Natural killer cell (primary cell): ENCODE results near the gene TMPRSS6. TPM values are rescaled to one million over a fixed set of nuclear protein-coding genes. Genes with fewer than 3 reads are reported as not detected.
A peak's percentile ranks its signal among the peaks of the same experiment; 100 is the strongest.

Source experiments
- ATAC-seq, 3 donors: fragments of 150-1000 bp in 2 of 3; fragments of 200-7000 bp in 1 of 3; cut with Tn5 transposase; 1 replicate in 1 of 3; 2 replicates in 2 of 3; pipeline ENCODE4 v1.10.0; 2021; ENCODE audit warnings: mild to moderate bottlenecking in 2 of 3, moderate library complexity in 2 of 3
- DNase-seq, 2 donors: peaks; one replicate each; pipeline versions ENCODE4 v3.0.0 to v3.0.0-alpha.2; 2013 to 2021; ENCODE audit warnings: mixed read lengths in 1 of 2
- H3K27ac ChIP-seq: one replicate; pipeline ENCODE4 v1.5.1; 2013; ENCODE audit warnings: mild to moderate bottlenecking, low read length
- H3K27me3 ChIP-seq: one replicate; pipeline ENCODE4 v1.6.1; 2013; ENCODE audit warnings: low read length; ENCODE audit not compliant: control insufficient read depth, insufficient read depth
- H3K36me3 ChIP-seq: one replicate; pipeline ENCODE4 v1.6.1; 2013; ENCODE audit warnings: low read length; ENCODE audit not compliant: control insufficient read depth, insufficient read depth
- H3K4me1 ChIP-seq: one replicate; pipeline ENCODE4 v1.6.1; 2013; ENCODE audit warnings: low read length; ENCODE audit not compliant: control insufficient read depth, insufficient read depth
- H3K4me3 ChIP-seq: one replicate; pipeline ENCODE4 v1.5.1; 2013; ENCODE audit warnings: low read length
- H3K9me3 ChIP-seq: one replicate; pipeline ENCODE4 v1.6.1; 2013; ENCODE audit warnings: low read length; ENCODE audit not compliant: control insufficient read depth, insufficient read depth
- H3K27ac Mint-ChIP-seq, 2 donors: one replicate each; pipeline ENCODE4 v1.8.0; 2022; ENCODE audit warnings: mild to moderate bottlenecking in 2 of 2, mixed read lengths in 2 of 2, moderate library complexity in 1 of 2
- H3K27me3 Mint-ChIP-seq, 2 donors: one replicate each; pipeline ENCODE4 v1.8.0; 2022; ENCODE audit warnings: low read depth in 2 of 2, mixed read lengths in 2 of 2
- H3K36me3 Mint-ChIP-seq: one replicate; pipeline ENCODE4 v1.8.0; 2022; ENCODE audit warnings: mixed read lengths
- H3K4me1 Mint-ChIP-seq, 2 donors: one replicate each; pipeline ENCODE4 v1.8.0; 2022; ENCODE audit warnings: mixed read lengths in 2 of 2
- H3K4me3 Mint-ChIP-seq: one replicate; pipeline ENCODE4 v1.8.0; 2022; ENCODE audit warnings: mild to moderate bottlenecking, moderate library complexity, mixed read lengths
- H3K9me3 Mint-ChIP-seq, 2 donors: one replicate each; pipeline ENCODE4 v1.8.0; 2022; ENCODE audit warnings: mixed read lengths in 2 of 2
- WGBS: methylation state at CpG from one replicate; pipeline ENCODE4 v1.1.7; 2013; ENCODE audit warnings: missing lambda C conversion rate; ENCODE audit not compliant: insufficient coverage; 5-methylcytosine and 5-hydroxymethylcytosine counted together
- intact Hi-C: fragments of 100-400 bp; cut with micrococcal nuclease; formaldehyde crosslinking; loops from one replicate; pipeline ENCODE4 v1.14.2; 2022
- total RNA-seq, 4 donors: library from RNA; stranded (reverse); fragments of 120-200 nt in 1 of 4; gene quantifications; one replicate each; pipeline versions ENCODE4 v1.2.3 to v1.2.4, GENCODE V29; 2013 to 2022
- TF ChIP-seq, protein P1 (sequence below): fragments of 200-600 bp; IDR thresholded peaks from one replicate; pipeline ENCODE4 v1.8.0; 2022; ENCODE audit warnings: antibody characterized with exemption

The TMPRSS6 gene
- 1 to 10 TPM; 1.1 to 4.7 (median 3.4) TPM for total RNA-seq
- 0.45 TPM for total RNA-seq (2013)

DNA sequence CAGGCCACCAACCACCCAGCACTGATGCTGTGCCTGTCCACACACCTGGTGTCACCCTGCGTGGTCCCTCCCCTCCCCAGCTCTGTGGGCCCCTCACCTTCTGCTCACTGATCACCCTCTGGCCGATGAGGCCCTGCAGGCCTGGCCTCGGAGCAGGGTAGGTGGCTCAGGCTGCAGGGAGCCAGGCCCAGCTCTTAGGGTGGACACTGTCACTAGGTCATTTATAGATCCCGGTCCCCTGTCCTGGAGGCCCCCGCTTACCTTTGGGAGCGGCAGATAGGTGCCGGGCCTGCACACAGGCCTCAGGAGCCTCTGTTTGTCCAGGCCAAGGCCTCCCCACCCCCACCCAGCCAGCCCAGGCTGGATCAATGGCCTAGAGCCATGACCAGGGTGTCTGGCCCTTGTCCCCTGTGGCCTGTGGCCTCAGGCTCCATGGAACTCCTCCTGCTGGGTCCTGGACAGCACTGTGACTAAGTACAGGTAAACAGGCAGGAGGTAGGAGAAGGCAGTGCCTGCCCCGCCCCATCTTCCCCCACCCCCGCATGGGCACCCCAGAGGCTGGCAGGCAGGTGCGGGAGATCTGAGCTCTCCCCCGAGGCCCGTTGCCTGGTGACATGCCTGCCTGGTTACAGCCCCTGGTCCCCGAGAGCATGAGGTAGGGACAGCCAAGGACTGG is at the start of gene TMPRSS6:
Gene TMPRSS6, minus strand, starts transcription at position 472 of the 676 bp plus-strand sequence. CDS start 6,296 bp downstream, outside the sequence.
- H3K4me3 Mint-ChIP-seq: no peak within 1 kb of the TSS
- intact Hi-C loops: no loop called here
- H3K9me3 ChIP-seq: no peaks in the 10 kb centered on the region
- peaks cover 5% of the 10 kb centered on the region for H3K36me3 ChIP-seq
- no peak within 1 kb of the TSS for H3K27ac ChIP-seq
- peak within 1 kb of the TSS in 1 of 2 donors; percentile 24 for H3K27ac Mint-ChIP-seq
- H3K4me1 Mint-ChIP-seq: peaks cover 0 to 11% of the 10 kb centered on the region in 2 donors
- no peaks in the 10 kb centered on the region for H3K27me3 Mint-ChIP-seq
- no peak within 1 kb of the TSS for H3K4me3 ChIP-seq
- H3K36me3 Mint-ChIP-seq: no peaks in the 10 kb centered on the region
- peaks cover 10% of the 10 kb centered on the region for H3K4me1 ChIP-seq
- DNase-seq (no peak), ATAC-seq (no peak)
- 80% methylated on average over 13 of the region's 13 CpGs for WGBS
- H3K9me3 Mint-ChIP-seq: no peaks in the 10 kb centered on the region
- H3K27me3 ChIP-seq: no peaks in the 10 kb centered on the region
- TF ChIP-seq, protein P1, sequence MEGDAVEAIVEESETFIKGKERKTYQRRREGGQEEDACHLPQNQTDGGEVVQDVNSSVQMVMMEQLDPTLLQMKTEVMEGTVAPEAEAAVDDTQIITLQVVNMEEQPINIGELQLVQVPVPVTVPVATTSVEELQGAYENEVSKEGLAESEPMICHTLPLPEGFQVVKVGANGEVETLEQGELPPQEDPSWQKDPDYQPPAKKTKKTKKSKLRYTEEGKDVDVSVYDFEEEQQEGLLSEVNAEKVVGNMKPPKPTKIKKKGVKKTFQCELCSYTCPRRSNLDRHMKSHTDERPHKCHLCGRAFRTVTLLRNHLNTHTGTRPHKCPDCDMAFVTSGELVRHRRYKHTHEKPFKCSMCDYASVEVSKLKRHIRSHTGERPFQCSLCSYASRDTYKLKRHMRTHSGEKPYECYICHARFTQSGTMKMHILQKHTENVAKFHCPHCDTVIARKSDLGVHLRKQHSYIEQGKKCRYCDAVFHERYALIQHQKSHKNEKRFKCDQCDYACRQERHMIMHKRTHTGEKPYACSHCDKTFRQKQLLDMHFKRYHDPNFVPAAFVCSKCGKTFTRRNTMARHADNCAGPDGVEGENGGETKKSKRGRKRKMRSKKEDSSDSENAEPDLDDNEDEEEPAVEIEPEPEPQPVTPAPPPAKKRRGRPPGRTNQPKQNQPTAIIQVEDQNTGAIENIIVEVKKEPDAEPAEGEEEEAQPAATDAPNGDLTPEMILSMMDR: no peak

DNA sequence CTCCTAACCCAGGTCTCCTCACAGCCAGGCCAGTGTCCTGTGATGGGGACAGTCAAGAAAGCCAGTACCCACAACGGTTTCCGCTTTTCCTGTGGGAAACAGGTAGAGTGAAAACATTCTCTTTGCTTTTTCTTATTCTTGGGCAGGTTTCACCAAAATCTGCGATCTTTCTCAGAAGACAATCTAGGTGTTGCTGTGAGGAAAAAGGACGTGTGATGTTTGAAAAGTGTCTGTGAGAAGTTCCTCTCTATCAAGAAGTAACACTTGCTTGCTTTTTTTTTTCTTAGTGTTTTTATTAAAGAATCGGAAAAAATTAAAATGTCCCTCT is 49.4 kb upstream of the TMPRSS6 start:
- no peak for DNase-seq
- no peaks in the 10 kb centered on the region for H3K36me3 Mint-ChIP-seq
- intact Hi-C loops: no loop called here
- H3K27ac Mint-ChIP-seq: peak overlapping the region; percentile 94 to 97
- H3K4me3 Mint-ChIP-seq: peak overlapping the region; percentile 77
- H3K4me1 Mint-ChIP-seq: peaks cover 87 to 93% of the 10 kb centered on the region in 2 donors
- Histone ChIP-seq H3K27ac (peak overlapping the region; percentile 92), H3K4me3 (no peak overlapping the region), H3K27me3 (no peaks in the 10 kb centered on the region), H3K36me3 (no peaks in the 10 kb centered on the region), H3K4me1 (peaks cover 99% of the 10 kb centered on the region), H3K9me3 (no peaks in the 10 kb centered on the region)
- peak in 1 of 3 donors; percentile 3 for ATAC-seq
- WGBS: 29% methylated on average over 5 of the region's 5 CpGs
- TF ChIP-seq, protein P1: no peak
- H3K27me3 Mint-ChIP-seq: no peaks in the 10 kb centered on the region
- H3K9me3 Mint-ChIP-seq: no peaks in the 10 kb centered on the region

DNA sequence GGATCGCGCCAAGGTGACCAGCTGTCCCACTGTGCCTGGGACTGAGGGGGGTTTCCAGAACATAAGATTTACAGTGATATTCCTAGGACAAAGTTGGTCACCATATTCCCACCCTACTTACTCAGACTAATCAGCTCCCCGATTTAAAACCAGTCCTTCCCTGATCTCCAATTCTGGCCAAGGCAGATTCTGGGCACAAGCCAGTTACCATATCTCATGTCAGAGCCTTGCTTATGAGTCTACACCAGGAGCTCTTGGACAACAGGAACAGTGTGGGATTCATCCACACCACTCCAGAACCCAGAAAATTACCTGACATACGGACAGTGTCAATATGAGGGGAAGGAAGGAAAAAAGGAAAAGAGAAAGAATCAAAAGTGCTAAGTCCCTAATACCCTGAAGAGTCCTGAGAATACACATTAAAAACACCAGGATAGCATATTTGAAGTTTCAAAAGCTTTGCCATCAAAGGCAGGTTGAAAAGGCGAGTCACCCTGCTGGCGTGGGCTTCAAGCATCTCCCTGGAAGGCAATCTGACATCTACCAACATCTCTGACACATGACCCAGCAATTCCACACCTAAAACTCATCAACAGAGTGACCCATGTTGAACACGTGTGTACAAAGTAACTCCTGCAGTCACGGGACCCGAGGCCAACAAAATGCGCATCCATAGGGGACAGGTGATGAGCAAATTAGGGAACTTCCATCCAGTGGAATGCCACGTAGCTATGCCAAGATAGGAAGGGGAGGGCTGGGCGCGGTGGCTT is 48.2 kb upstream of the TMPRSS6 start:
- Histone ChIP-seq H3K36me3 (no peaks in the 10 kb centered on the region), H3K4me3 (no peak overlapping the region), H3K4me1 (peaks cover 98% of the 10 kb centered on the region), H3K27me3 (no peaks in the 10 kb centered on the region), H3K27ac (peak overlapping the region; percentile 92), H3K9me3 (no peaks in the 10 kb centered on the region)
- WGBS: 87% methylated on average over 12 of the region's 13 CpGs
- intact Hi-C loops: no loop called here
- Mint-ChIP-seq H3K4me3 (peak overlapping the region; percentile 77), H3K9me3 (no peaks in the 10 kb centered on the region), H3K27me3 (no peaks in the 10 kb centered on the region), H3K4me1 (peaks cover 74 to 85% of the 10 kb centered on the region in 2 donors), H3K27ac (peak overlapping the region; percentile 94 to 97), H3K36me3 (no peaks in the 10 kb centered on the region)
- TF ChIP-seq, protein P1: no peak
- DNase-seq: no peak
- no peak for ATAC-seq
